CD8-positive, alpha-beta memory T cell (primary cell): ENCODE results near the gene PTGFRN. TPM values are rescaled to one million over a fixed set of nuclear protein-coding genes. Genes with fewer than 3 reads are reported as not detected.

ENCODE experiments used
- CTCF ChIA-PET: fragments of 350-600 bp; sonication (Branson Sonifier 250); formaldehyde crosslinking; loops from one replicate; lab custom pipeline; 2021; ENCODE audit warnings: antibody characterized with exemption; lab: Charles Lee
- POLR2A ChIA-PET: fragments of 350-600 bp; sonication (Branson Sonifier 250); formaldehyde crosslinking; loops from one replicate; lab custom pipeline; 2021; ENCODE audit warnings: antibody characterized with exemption; lab: Charles Lee
- DNase-seq, 5 donors: peaks; one replicate each; pipeline versions ENCODE4 v3.0.0 to v3.0.0-alpha.2; 2020 to 2022; ENCODE audit warnings: mixed read lengths in 1 of 5
- H3K27ac ChIP-seq: one replicate; pipeline ENCODE4 v1.7.0; 2013; ENCODE audit warnings: low read depth, mild to moderate bottlenecking, low read length, moderate library complexity
- H3K27me3 ChIP-seq: 2 replicates; pipeline ENCODE4 v1.7.0; 2013; ENCODE audit warnings: low read length, mild to moderate bottlenecking; ENCODE audit not compliant: insufficient read depth, poor library complexity, severe bottlenecking
- H3K36me3 ChIP-seq: 2 replicates; pipeline ENCODE4 v1.7.0; 2013; ENCODE audit warnings: mild to moderate bottlenecking, low read length, moderate library complexity; ENCODE audit not compliant: insufficient read depth
- H3K4me1 ChIP-seq: 2 replicates; pipeline ENCODE4 v1.7.0; 2013; ENCODE audit warnings: mild to moderate bottlenecking, low read length, moderate library complexity; ENCODE audit not compliant: insufficient read depth
- H3K4me3 ChIP-seq: 2 replicates; pipeline ENCODE4 v1.7.0; 2013; ENCODE audit warnings: mild to moderate bottlenecking, low read length
- H3K9me3 ChIP-seq: 2 replicates; pipeline ENCODE4 v1.7.0; 2013; ENCODE audit warnings: mild to moderate bottlenecking, low read length
- H3K27ac Mint-ChIP-seq, 8 donors: one replicate each; pipeline ENCODE4 v1.8.0; 2020 to 2021; ENCODE audit warnings: mixed read lengths in 8 of 8, mild to moderate bottlenecking in 6 of 8, inconsistent platforms in 3 of 8, moderate library complexity in 3 of 8
- H3K27me3 Mint-ChIP-seq, 2 donors: one replicate each; pipeline ENCODE4 v1.8.0; 2020 to 2021; ENCODE audit warnings: mixed read lengths in 2 of 2, mild to moderate bottlenecking in 1 of 2, moderate library complexity in 1 of 2
- H3K36me3 Mint-ChIP-seq, 3 donors: one replicate each; pipeline ENCODE4 v1.8.0; 2020 to 2021; ENCODE audit warnings: mixed read lengths in 3 of 3, inconsistent platforms in 1 of 3, mild to moderate bottlenecking in 1 of 3
- H3K4me1 Mint-ChIP-seq, 3 donors: one replicate each; pipeline ENCODE4 v1.8.0; 2020 to 2021; ENCODE audit warnings: mixed read lengths in 3 of 3, inconsistent platforms in 1 of 3, mild to moderate bottlenecking in 1 of 3
- H3K4me3 Mint-ChIP-seq, 7 donors: one replicate each; pipeline ENCODE4 v1.8.0; 2020 to 2021; ENCODE audit warnings: mixed read lengths in 7 of 7, mild to moderate bottlenecking in 6 of 7, moderate library complexity in 4 of 7, inconsistent platforms in 2 of 7
- H3K9me3 Mint-ChIP-seq, 5 donors: one replicate each; pipeline ENCODE4 v1.8.0; 2020 to 2022; ENCODE audit warnings: mixed read lengths in 5 of 5, mild to moderate bottlenecking in 3 of 5, moderate library complexity in 2 of 5, inconsistent platforms in 1 of 5
- polyA plus RNA-seq: library from polyadenylated mRNA; unstranded; fragments of 300-500 nt; fragmentation: Illumina TruSeq; gene quantifications from one replicate; pipeline ENCODE4 v1.2.3, GENCODE V29; 2021
- total RNA-seq, 2 experiments: library from RNA; stranded (reverse); gene quantifications; one replicate each; pipeline ENCODE4 v1.2.3, GENCODE V29; 2021

Gene PTGFRN
- total and polyA plus RNA-seq, 3 experiments from 2014 or later, result 0.39 to 6.5 (median 6.1) TPM

DNA sequence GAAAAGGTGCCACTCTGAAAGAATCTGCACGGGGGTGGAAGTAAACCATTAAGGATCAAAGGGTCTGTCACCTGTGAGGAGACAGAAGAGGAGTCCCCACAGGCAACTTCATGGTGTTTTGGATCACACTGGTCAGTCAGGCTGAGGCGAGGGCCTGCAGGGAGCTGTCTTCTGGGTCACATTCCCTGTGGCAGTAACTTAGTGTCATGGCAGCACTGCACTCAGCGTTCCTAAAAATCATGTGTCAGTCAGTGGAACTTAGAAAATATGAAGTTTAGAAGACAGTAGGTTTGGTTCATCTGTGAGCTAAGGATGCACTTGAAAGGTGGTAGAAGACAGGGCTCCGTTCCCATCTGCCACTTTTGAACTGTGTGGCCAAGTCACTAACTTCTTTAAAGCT lies 48.4 kb downstream of the PTGFRN start:
- Histone ChIP-seq H3K36me3 (no peaks in the 10 kb centered on the region), H3K4me3 (no peak overlapping the region), H3K9me3 (no peaks in the 10 kb centered on the region), H3K27ac (no peak overlapping the region), H3K4me1 (peaks cover 9% of the 10 kb centered on the region), H3K27me3 (no peaks in the 10 kb centered on the region)
- ChIA-PET CTCF (no interaction called here), POLR2A (no interaction called here)
- no peaks in the 10 kb centered on the region for H3K4me1 Mint-ChIP-seq
- no peaks in the 10 kb centered on the region for H3K36me3 Mint-ChIP-seq
- H3K27me3 Mint-ChIP-seq, result peaks cover 0 to 1% of the 10 kb centered on the region in 2 donors
- H3K4me3 Mint-ChIP-seq, result no peak overlapping the region
- H3K9me3 Mint-ChIP-seq, result no peaks in the 10 kb centered on the region
- no peak overlapping the region for H3K27ac Mint-ChIP-seq
- DNase-seq, result no peak

DNA sequence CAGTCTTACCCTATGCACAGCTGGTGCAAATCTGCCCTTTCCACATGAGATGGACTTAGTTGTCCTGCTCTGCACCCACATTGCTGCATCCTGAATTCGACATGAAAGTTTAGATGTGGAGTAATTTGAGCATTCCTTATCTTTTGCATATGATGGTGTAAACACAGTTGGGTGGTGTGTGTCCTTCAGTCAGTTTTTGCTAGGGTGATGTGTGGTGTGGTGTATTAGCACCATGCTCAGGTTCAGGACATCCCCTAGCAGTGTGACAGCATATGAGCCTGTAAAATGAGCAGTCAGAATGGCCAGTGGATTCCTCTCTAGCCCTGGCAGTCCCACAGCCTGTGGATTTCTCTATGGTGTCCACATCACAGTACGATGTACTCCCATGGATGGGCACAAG lies 49.3 kb downstream of the PTGFRN start:
- Mint-ChIP-seq H3K27ac (no peak overlapping the region), H3K4me1 (no peaks in the 10 kb centered on the region), H3K36me3 (no peaks in the 10 kb centered on the region), H3K9me3 (no peaks in the 10 kb centered on the region), H3K4me3 (no peak overlapping the region), H3K27me3 (peaks cover 0 to 1% of the 10 kb centered on the region in 2 donors)
- DNase-seq, result no peak
- no peaks in the 10 kb centered on the region for H3K9me3 ChIP-seq
- no peaks in the 10 kb centered on the region for H3K27me3 ChIP-seq
- H3K36me3 ChIP-seq, result no peaks in the 10 kb centered on the region
- H3K4me3 ChIP-seq, result no peak overlapping the region
- POLR2A ChIA-PET, result no interaction called here
- H3K4me1 ChIP-seq, result peaks cover 13% of the 10 kb centered on the region
- CTCF ChIA-PET, result no interaction called here
- H3K27ac ChIP-seq, result no peak overlapping the region

DNA sequence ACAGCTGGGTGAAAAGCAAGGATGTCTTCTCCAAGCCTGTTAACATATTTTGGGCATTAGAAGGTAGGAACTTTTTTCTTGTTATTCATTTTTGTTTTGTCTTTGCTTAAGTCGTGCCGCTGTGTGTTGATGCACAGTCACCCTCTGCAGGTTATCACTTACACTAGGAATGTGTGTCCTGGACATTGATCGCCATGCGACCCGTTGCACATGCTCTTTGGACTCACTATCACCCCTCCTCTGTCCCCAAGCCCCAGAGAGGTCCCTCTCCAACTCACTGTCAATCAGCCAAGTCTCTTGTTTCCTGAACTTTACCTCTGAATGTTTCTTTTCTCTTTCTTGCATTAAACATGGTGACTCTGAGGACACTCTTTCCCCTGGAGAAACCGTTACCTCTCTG lies 51.9 kb downstream of the PTGFRN start:
- ChIA-PET POLR2A (no interaction called here), CTCF (no interaction called here)
- Mint-ChIP-seq H3K4me1 (no peaks in the 10 kb centered on the region), H3K27ac (no peak overlapping the region), H3K27me3 (peaks cover 0 to 2% of the 10 kb centered on the region in 2 donors), H3K9me3 (no peaks in the 10 kb centered on the region), H3K36me3 (no peaks in the 10 kb centered on the region), H3K4me3 (no peak overlapping the region)
- no peaks in the 10 kb centered on the region for H3K36me3 ChIP-seq
- no peak overlapping the region for H3K4me3 ChIP-seq
- DNase-seq, result no peak
- peaks cover 13% of the 10 kb centered on the region for H3K4me1 ChIP-seq
- no peak overlapping the region for H3K27ac ChIP-seq
- H3K9me3 ChIP-seq, result no peaks in the 10 kb centered on the region
- H3K27me3 ChIP-seq, result no peaks in the 10 kb centered on the region

DNA sequence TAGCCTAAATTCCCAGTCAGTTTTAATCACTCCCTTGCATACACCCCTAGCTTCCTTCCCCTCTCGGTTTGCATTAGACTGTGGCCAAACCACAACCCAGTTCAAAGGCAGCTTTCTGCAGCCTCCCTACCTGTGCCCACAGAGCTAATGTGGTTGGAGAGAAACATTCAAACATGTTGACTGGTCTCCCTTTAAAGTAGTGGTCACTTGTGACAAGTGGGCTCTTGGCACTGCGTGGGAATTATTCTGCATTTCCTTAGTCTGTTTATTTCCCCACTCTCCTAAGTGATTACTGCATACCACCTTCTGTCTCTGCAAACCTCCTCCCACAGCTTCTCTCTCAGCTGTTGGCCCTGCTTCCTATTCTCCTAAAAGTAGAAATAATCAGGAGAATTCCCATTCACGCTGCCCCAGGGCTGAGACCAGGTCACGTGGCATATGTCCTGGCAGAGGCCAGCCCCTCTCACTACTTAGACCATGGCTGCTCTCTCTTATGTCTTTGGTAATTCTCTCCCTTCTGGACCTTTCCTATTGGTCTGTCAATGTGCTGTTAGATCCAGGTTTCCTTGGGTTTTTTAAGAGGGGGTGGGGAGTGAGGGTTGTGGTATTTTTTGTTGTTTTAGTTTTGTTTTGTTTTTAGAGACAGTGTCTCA lies 53.4 kb downstream of the PTGFRN start:
- Histone ChIP-seq H3K27me3 (no peaks in the 10 kb centered on the region), H3K4me3 (no peak overlapping the region), H3K9me3 (no peaks in the 10 kb centered on the region), H3K36me3 (no peaks in the 10 kb centered on the region), H3K27ac (no peak overlapping the region), H3K4me1 (peaks cover 13% of the 10 kb centered on the region)
- H3K27me3 Mint-ChIP-seq, result peaks cover 2 to 4% of the 10 kb centered on the region in 2 donors
- no peak overlapping the region for H3K27ac Mint-ChIP-seq
- DNase-seq, result peak in 1 of 5 donors; percentile 15
- H3K9me3 Mint-ChIP-seq, result no peaks in the 10 kb centered on the region
- no peaks in the 10 kb centered on the region for H3K36me3 Mint-ChIP-seq
- CTCF ChIA-PET, result no interaction called here
- no peak overlapping the region for H3K4me3 Mint-ChIP-seq
- H3K4me1 Mint-ChIP-seq, result no peaks in the 10 kb centered on the region
- POLR2A ChIA-PET, result no interaction called here

DNA sequence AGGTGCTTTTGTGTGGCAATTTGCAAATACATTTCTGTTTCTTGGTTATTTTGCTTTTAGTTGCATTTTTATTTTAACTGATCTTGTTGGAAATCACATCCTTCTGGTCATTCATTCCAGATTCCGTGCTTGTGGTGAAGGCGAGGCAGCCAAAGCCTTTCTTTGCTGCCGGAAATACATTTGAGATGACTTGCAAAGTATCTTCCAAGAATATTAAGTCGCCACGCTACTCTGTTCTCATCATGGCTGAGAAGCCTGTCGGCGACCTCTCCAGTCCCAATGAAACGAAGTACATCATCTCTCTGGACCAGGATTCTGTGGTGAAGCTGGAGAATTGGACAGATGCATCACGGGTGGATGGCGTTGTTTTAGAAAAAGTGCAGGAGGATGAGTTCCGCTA lies 57.1 kb downstream of the PTGFRN start:
- CTCF ChIA-PET, result no interaction called here

DNA sequence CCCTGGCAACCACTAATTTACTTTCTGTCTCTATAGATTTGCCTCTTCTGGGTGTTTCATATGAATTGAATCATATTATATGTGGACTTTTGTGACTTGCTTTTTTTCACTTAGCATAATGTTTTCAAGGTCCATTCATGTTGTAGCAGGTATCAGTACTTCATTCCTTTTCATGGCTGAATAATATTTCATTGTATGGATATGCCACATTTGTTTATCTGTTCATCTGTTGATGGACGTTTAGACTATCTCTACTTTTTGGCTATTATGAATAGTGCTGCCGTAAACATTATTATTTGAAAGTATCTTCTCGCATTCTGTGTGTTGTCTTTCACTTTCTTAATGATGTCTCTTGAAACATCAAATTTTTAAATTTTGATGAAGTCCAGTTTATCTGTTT lies 59.0 kb downstream of the PTGFRN start:
- DNase-seq, result no peak
- peaks cover 0 to 2% (median 0%) of the 10 kb centered on the region in 3 donors for H3K36me3 Mint-ChIP-seq
- no peaks in the 10 kb centered on the region for H3K27me3 ChIP-seq
- H3K4me1 ChIP-seq, result no peaks in the 10 kb centered on the region
- H3K9me3 Mint-ChIP-seq, result no peaks in the 10 kb centered on the region
- H3K9me3 ChIP-seq, result no peaks in the 10 kb centered on the region
- no peaks in the 10 kb centered on the region for H3K4me1 Mint-ChIP-seq
- CTCF ChIA-PET, result no interaction called here
- no peaks in the 10 kb centered on the region for H3K36me3 ChIP-seq
- peaks cover 1 to 12% of the 10 kb centered on the region in 2 donors for H3K27me3 Mint-ChIP-seq
- no peak overlapping the region for H3K4me3 Mint-ChIP-seq
- no peak overlapping the region for H3K27ac ChIP-seq
- no peak overlapping the region for H3K27ac Mint-ChIP-seq
- H3K4me3 ChIP-seq, result no peak overlapping the region
- POLR2A ChIA-PET, result no interaction called here

More for the DNA sequence above, 57.1 kb downstream of the PTGFRN start:
- H3K36me3 Mint-ChIP-seq, result no peaks in the 10 kb centered on the region
- H3K27me3 ChIP-seq, result no peaks in the 10 kb centered on the region
- H3K4me1 Mint-ChIP-seq, result no peaks in the 10 kb centered on the region
- H3K27me3 Mint-ChIP-seq, result peaks cover 1 to 4% of the 10 kb centered on the region in 2 donors
- no peak overlapping the region for H3K27ac Mint-ChIP-seq
- H3K4me3 ChIP-seq, result no peak overlapping the region
- H3K9me3 ChIP-seq, result no peaks in the 10 kb centered on the region
- peaks cover 13% of the 10 kb centered on the region for H3K4me1 ChIP-seq
- POLR2A ChIA-PET, result no interaction called here
- DNase-seq, result no peak
- H3K27ac ChIP-seq, result no peak overlapping the region
- H3K4me3 Mint-ChIP-seq, result no peak overlapping the region
- H3K36me3 ChIP-seq, result no peaks in the 10 kb centered on the region
- no peaks in the 10 kb centered on the region for H3K9me3 Mint-ChIP-seq

DNA sequence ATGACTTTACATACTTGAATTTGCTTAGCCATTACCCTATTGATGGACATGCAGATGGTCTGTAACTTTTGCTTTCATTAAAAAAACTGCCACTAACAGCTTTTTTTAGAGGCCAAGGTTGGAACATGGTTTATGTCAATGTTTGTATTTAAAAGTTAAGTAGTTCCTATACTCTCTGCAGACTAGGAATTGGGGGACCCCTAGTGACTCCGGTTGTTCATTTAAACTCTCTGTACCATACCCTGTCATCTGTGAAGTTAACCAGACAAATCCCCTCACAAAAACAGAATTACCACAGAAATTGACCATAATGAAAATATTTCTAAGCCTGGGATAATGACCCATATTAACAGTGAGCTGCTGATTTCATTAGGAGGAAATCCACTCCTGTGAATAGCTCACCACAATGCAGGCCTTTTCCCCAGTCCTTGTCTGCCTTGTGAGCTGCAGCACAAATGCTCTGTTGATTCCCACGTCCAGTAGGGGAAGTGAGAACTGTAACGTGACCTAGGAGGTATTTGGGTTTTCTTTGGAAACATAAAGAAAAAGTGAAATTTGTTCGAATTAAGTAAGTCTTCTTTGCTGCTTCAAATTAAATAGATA lies 61.6 kb downstream of the PTGFRN start:
- H3K27me3 ChIP-seq, result no peaks in the 10 kb centered on the region
- no peak for DNase-seq
- H3K27me3 Mint-ChIP-seq, result peaks cover 0 to 24% of the 10 kb centered on the region in 2 donors
- H3K9me3 Mint-ChIP-seq, result peaks cover 0 to 2% (median 0%) of the 10 kb centered on the region in 5 donors
- POLR2A ChIA-PET, result no interaction called here
- no peak overlapping the region for H3K27ac Mint-ChIP-seq
- CTCF ChIA-PET, result no interaction called here
- no peaks in the 10 kb centered on the region for H3K36me3 ChIP-seq
- H3K4me3 Mint-ChIP-seq, result no peak overlapping the region
- H3K4me1 Mint-ChIP-seq, result no peaks in the 10 kb centered on the region
- no peaks in the 10 kb centered on the region for H3K9me3 ChIP-seq
- peaks cover 0 to 15% (median 0%) of the 10 kb centered on the region in 3 donors for H3K36me3 Mint-ChIP-seq
- H3K4me1 ChIP-seq, result no peaks in the 10 kb centered on the region
- H3K27ac ChIP-seq, result no peak overlapping the region
- no peak overlapping the region for H3K4me3 ChIP-seq

DNA sequence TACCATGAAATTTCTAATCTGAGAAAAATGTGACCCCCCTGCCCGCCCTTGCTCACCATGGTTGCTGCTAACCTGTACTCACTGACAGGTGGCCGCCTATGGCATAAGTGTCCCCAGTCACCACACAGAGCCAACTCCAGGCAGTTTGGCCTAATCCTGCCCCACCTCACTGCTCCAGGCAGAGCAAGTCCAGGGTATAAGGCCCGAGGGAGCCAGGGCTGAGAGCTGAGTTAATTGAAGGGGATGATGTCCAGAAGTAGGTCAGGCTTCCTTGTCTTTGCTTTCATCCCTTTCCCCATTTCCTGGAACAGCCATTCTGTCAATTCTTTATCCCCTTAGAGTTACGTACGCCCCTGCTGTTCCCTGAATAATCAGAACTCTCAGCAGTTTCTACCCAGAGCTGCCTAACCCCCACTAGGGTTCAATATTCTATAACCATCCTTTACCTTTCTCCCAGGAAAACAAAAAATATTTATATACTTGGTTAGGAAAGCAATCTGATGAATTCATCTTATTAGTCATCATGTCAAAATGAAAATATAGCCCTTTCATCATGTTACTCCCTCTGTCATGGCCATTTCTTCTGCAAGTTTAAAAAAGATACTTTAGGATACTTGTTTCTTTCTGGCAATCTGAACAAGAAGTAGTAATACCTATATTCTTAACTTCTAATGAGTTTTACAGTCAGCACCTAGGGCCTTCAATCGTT lies 62.4 kb downstream of the PTGFRN start:
- no peaks in the 10 kb centered on the region for H3K9me3 ChIP-seq
- H3K9me3 Mint-ChIP-seq, result peaks cover 0 to 2% (median 0%) of the 10 kb centered on the region in 5 donors
- H3K36me3 ChIP-seq, result no peaks in the 10 kb centered on the region
- no peaks in the 10 kb centered on the region for H3K4me1 ChIP-seq
- peaks cover 0 to 29% of the 10 kb centered on the region in 2 donors for H3K27me3 Mint-ChIP-seq
- peak overlapping the region in 1 of 8 donors; percentile 64 for H3K27ac Mint-ChIP-seq
- H3K4me1 Mint-ChIP-seq, result no peaks in the 10 kb centered on the region
- no peak for DNase-seq
- H3K36me3 Mint-ChIP-seq, result peaks cover 0 to 15% (median 0%) of the 10 kb centered on the region in 3 donors
- H3K4me3 Mint-ChIP-seq, result no peak overlapping the region
- H3K27ac ChIP-seq, result no peak overlapping the region
- ChIA-PET POLR2A (no interaction called here), CTCF (no interaction called here)
- H3K27me3 ChIP-seq, result no peaks in the 10 kb centered on the region
- no peak overlapping the region for H3K4me3 ChIP-seq
